Muscle of leg (tissue), 11 donors: Measurements from ENCODE around the gene ADGRF3. TPM values are rescaled to one million over a fixed set of nuclear protein-coding genes. Genes with fewer than 3 reads are reported as not detected.
"Not testable (repeated sequence)": the region's sequence is repeated elsewhere in the genome, so short reads cannot be mapped to it uniquely, and the experiment has no call there.

Experiments used
- DNase-seq: peaks from one replicate; pipeline ENCODE4 v3.0.0; 2013
- H3K27ac ChIP-seq: one replicate; pipeline ENCODE4 v1.5.1; 2013; ENCODE audit warnings: mild to moderate bottlenecking, low read length, control low read depth
- H3K27me3 ChIP-seq: one replicate; pipeline ENCODE4 v1.6.1; 2013; ENCODE audit warnings: low read length; ENCODE audit not compliant: control insufficient read depth, insufficient read depth
- H3K36me3 ChIP-seq: one replicate; pipeline ENCODE4 v1.6.1; 2013; ENCODE audit warnings: low read length; ENCODE audit not compliant: control insufficient read depth, insufficient read depth
- H3K4me1 ChIP-seq: one replicate; pipeline ENCODE4 v1.6.1; 2013; ENCODE audit warnings: low read length; ENCODE audit not compliant: control insufficient read depth, insufficient read depth
- H3K4me3 ChIP-seq: one replicate; pipeline ENCODE4 v1.5.1; 2013; ENCODE audit warnings: low read length, control low read depth
- H3K9me3 ChIP-seq: replicated peaks from 2 replicates; pipeline ENCODE4 v1.6.1; 2013; ENCODE audit warnings: low read depth, low read length; ENCODE audit not compliant: control insufficient read depth
- WGBS: methylation state at CpG from one replicate; pipeline ENCODE4 v1.1.5; 2013; ENCODE audit warnings: missing lambda C conversion rate; ENCODE audit not compliant: insufficient coverage; 5-methylcytosine and 5-hydroxymethylcytosine counted together
- polyA plus RNA-seq, 8 donors: library from polyadenylated mRNA; unstranded; fragments of 120-200 nt; gene quantifications; one replicate each; pipeline versions ENCODE4 v1.2.1 to v1.2.3, GENCODE V29; 2013; ENCODE audit warnings: inconsistent platforms in 1 of 8, low replicate concordance in 1 of 8; ENCODE audit not compliant: insufficient read length in 8 of 8, insufficient read depth in 1 of 8
- total RNA-seq: library from RNA; stranded (reverse); fragments of 120-200 nt; gene quantifications from one replicate; pipeline ENCODE4 v1.2.4, GENCODE V29; 2013

ADGRF3 gene
- total and polyA plus RNA-seq, 9 donors: 0.12 to 0.54 (median 0.29) TPM

DNA sequence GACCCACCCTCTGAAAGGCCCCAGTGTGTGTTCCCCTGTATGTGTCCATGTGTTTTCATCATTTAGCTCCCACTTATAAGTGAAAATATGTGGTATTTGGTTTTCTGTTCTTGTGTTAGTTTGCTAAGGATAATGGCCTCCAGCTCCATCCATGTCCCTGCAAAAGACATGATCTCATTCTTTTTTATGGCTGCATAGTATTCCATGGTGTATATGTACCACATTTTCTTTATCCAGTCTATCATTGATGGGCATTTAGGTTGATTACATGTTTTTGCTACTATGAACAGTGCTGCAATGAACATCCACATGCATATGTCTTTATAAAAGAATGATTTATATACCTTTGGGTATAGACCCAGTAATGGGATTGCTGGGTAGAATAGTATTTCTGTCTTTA, 22.1 kb downstream of the ADGRF3 start:
- not testable (repeated sequence) for H3K4me3 ChIP-seq, H3K9me3 ChIP-seq, H3K27ac ChIP-seq, H3K27me3 ChIP-seq, H3K4me1 ChIP-seq, H3K36me3 ChIP-seq, DNase-seq

DNA sequence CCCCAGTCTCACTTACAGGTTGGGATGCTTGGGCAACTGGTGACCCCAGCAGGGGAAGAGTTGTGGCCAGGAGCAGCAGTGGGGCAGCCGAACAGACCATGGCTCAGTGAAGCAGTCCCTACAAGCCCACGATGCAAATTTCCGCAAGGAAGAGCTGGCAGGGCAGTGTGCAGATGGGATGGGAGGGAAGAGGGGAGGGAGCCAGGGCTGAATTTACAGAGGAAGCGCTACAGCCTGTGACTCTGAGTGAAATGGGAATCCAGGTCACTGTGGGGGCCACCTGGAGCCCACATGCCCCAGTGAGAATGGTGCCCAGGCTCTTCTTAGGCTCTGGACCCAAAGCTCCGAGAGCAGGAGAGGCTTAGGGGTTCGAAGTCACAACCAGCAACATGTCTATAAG, 27.6 kb downstream of the ADGRF3 start:
- H3K4me1 ChIP-seq: no peaks in the 10 kb centered on the region
- no peak overlapping the region for H3K27ac ChIP-seq
- H3K27me3 ChIP-seq: no peaks in the 10 kb centered on the region
- H3K4me3 ChIP-seq: no peak overlapping the region
- DNase-seq: no peak
- no peaks in the 10 kb centered on the region for H3K36me3 ChIP-seq
- no peaks in the 10 kb centered on the region for H3K9me3 ChIP-seq
- 42% methylated on average over 6 of the region's 6 CpGs for WGBS

DNA sequence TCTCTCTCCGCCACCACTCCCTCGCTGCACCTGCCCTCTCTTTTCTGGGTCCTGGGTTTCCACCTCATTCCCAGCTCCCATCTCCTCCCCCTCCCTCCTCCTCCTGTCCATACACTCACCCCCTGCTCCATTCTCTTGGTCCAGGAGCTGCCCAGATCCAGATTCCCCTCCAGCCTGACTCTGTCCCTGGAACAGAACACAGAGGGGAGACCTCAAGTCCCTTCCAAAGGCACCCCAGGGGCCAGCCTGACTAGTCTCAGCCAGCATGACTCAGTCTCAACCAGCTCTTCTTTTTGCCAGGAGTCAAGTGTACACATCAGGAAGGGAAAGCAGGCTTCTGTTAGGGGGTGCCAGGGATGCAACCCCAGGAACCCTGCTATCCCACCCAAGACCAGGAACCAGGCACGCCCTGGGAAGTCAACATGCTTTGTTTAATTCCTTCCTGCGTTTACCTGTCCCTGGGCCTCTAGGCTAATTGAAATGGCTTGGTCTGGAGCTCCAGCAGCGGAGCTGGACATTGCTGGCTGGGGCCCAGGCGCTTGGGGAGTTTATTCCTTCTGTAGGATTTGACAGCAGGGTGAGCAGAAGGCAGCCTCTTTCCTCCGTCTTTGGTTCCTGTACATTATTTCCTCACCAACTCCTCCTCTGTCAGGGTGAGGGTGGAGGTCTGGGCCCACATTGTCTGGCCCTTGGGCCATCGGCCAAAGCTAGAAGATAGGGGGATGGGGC, 29.0 kb downstream of the ADGRF3 start:
- no peak overlapping the region for H3K4me3 ChIP-seq
- no peaks in the 10 kb centered on the region for H3K9me3 ChIP-seq
- H3K27ac ChIP-seq: no peak overlapping the region
- 73% methylated on average over 3 of the region's 8 CpGs for WGBS
- H3K27me3 ChIP-seq: no peaks in the 10 kb centered on the region
- no peaks in the 10 kb centered on the region for H3K4me1 ChIP-seq
- no peaks in the 10 kb centered on the region for H3K36me3 ChIP-seq
- DNase-seq: no peak

DNA sequence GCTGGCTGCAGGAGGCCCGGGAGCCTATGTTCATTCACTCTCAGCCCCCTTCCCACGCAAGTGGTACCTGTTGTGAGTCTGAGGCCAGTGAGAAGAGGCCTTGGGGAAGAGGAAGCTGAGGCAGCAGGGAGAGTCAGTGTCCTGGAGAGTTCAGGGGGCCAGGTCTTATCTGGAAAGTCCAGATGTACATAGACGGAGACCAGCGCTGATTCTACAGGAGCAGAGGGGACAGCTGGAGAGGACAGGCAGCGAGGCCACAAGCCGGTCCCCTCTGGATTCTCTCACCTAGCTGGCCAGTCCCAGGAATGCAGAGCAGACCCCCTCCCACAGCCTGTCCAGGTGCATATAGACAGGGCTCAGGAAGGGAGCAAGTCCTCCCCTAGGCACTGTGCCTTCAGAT, 29.7 kb downstream of the ADGRF3 start:
- H3K27ac ChIP-seq: no peak overlapping the region
- 51% methylated on average over 5 of the region's 6 CpGs for WGBS
- H3K4me3 ChIP-seq: no peak overlapping the region
- no peak for DNase-seq
- no peaks in the 10 kb centered on the region for H3K27me3 ChIP-seq
- H3K36me3 ChIP-seq: no peaks in the 10 kb centered on the region
- H3K4me1 ChIP-seq: no peaks in the 10 kb centered on the region
- H3K9me3 ChIP-seq: no peaks in the 10 kb centered on the region

DNA sequence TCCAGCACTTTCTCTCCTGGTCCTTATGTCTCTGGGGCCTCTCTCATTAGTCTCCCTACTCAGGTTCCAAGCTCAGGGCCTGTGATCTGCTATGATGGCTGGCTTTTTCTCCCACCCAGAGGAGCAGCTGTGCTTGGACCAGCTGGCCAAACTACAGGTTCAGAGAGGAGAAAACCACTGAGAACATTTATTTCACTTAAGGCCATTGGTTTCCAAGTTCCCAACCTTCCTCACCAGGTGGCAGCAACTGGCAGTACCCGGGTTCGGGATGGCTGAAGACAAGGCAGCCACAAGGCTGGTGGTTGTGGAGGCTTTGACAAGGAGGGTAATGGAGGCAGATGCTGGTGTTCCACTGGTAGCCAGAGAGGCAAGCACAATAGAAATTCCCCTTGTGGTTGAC, 30.5 kb downstream of the ADGRF3 start:
- H3K4me3 ChIP-seq: no peak overlapping the region
- H3K27ac ChIP-seq: no peak overlapping the region
- no peak for DNase-seq
- no peaks in the 10 kb centered on the region for H3K27me3 ChIP-seq
- no CpG with 5 or more reads among the region's 2 CpGs for WGBS
- H3K4me1 ChIP-seq: no peaks in the 10 kb centered on the region
- no peaks in the 10 kb centered on the region for H3K9me3 ChIP-seq
- no peaks in the 10 kb centered on the region for H3K36me3 ChIP-seq

DNA sequence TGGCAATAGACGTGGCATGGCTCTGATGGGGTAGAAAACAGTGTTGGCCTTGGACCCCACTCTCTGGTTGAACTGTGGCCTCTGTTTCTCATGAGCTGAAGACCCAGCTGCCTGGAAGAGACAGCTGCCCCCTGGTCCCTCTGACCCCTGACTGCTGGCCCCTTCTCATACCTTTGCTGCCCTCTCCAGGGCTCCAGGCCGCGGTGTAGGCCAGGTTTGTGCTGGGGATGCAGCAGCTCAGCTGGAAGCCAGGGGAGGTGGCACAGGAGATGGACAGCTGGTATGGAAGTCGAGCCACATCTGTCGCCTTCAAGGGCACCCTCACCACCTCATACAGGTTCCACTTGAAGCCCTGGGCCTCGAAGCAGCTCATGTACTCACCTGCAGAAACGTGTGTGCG, 32.3 kb downstream of the ADGRF3 start:
- 64% methylated on average over 4 of the region's 8 CpGs for WGBS
- Histone ChIP-seq H3K27ac (no peak overlapping the region), H3K4me3 (no peak overlapping the region), H3K36me3 (no peaks in the 10 kb centered on the region), H3K4me1 (no peaks in the 10 kb centered on the region), H3K9me3 (no peaks in the 10 kb centered on the region), H3K27me3 (no peaks in the 10 kb centered on the region)
- no peak for DNase-seq

DNA sequence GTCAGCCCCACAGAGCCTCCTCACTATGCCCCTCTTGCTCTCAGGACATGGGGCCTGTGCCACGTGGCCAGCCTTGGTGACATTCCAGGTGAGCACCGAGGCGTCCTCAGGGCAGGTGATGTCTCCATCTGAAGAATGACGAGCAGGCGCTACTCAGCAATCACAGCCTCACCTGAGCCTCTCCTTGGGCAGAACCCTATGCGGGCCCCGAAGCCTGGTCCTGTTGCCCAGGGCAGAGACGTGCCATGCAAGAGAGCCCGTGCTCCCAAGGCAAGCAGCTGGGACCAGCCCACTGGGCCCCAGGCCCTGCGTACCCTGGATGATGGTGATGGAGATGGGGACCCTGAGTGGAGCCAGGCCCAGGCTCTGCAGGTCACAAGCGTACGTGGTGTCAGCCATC, 33.1 kb downstream of the ADGRF3 start:
- no peak overlapping the region for H3K27ac ChIP-seq
- H3K27me3 ChIP-seq: no peaks in the 10 kb centered on the region
- no peak for DNase-seq
- no peaks in the 10 kb centered on the region for H3K4me1 ChIP-seq
- H3K4me3 ChIP-seq: no peak overlapping the region
- H3K36me3 ChIP-seq: no peaks in the 10 kb centered on the region
- no peaks in the 10 kb centered on the region for H3K9me3 ChIP-seq
- 90% methylated on average over 12 of the region's 12 CpGs for WGBS

DNA sequence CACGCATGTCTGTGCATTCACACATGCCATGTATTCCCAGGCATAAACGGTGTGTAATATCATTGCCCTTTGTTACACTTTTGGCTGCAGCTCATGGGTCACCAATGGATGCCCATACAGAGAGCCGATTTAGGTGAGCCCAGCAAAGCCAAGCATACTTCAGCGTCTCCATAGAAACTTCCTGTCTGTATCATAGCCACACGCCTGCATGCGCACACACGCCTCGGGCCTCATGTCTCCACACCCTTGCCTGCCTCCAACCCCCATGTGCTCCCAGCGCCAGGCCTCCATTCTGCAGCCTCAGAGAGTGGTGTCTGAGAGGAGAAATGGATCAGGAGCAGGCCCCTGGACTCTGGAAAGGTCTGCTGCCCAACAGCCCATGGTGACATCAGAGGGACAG, 34.1 kb downstream of the ADGRF3 start:
- no peaks in the 10 kb centered on the region for H3K9me3 ChIP-seq
- 93% methylated on average over 2 of the region's 9 CpGs for WGBS

DNA sequence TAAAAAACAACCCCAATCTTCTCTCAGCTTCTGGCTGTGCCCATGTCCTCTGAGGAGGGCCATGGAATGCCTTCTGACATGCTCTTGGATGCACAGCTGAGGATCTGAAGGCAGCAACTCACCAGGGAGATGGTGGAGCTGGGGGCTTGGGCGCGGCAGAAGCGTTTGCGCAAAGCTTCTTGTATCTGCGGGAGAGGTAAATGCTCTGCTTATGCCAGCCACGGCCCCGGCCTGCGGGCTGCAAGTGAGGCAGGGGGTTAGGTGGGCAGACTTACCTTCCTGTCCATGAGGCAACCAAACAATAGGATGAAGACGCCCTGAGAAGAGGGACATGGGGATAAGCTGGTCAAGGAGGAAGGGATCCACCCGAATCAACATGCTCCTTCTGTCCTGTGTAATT, 36.7 kb downstream of the ADGRF3 start:
- DNase-seq: no peak
- Histone ChIP-seq H3K27me3 (no peaks in the 10 kb centered on the region), H3K36me3 (no peaks in the 10 kb centered on the region), H3K4me1 (peaks cover 2% of the 10 kb centered on the region), H3K27ac (no peak overlapping the region), H3K4me3 (no peak overlapping the region), H3K9me3 (no peaks in the 10 kb centered on the region)
- 63% methylated on average over 3 of the region's 10 CpGs for WGBS

More for the DNA sequence above, 34.1 kb downstream of the ADGRF3 start:
- Histone ChIP-seq H3K4me1 (no peaks in the 10 kb centered on the region), H3K27me3 (no peaks in the 10 kb centered on the region), H3K4me3 (no peak overlapping the region), H3K36me3 (no peaks in the 10 kb centered on the region), H3K27ac (no peak overlapping the region)
- DNase-seq: no peak

DNA sequence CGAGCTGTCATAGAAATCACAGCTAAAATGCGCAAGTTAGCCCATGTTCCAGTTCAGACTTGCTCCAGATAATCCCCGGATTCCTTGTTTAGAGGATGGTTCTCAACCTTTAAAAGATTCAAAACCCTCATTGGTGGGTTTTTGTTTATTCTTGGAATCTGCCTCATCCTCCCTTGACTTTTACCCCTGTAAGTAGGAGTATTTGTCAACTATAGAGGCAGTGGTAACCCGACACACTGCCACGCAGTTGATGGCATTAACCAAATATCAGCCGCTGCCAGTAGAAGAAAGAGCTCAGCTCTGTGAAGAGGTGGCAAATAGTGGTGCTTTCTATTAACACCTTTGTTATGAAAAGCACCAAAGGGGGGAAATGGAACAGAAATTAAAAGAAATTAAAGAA, 41.0 kb downstream of the ADGRF3 start:
- no peaks in the 10 kb centered on the region for H3K27me3 ChIP-seq
- no peak overlapping the region for H3K27ac ChIP-seq
- WGBS: 67% methylated on average over 2 of the region's 6 CpGs
- H3K36me3 ChIP-seq: peaks cover 3% of the 10 kb centered on the region
- DNase-seq: no peak
- no peaks in the 10 kb centered on the region for H3K9me3 ChIP-seq
- H3K4me3 ChIP-seq: no peak overlapping the region
- H3K4me1 ChIP-seq: peaks cover 4% of the 10 kb centered on the region

DNA sequence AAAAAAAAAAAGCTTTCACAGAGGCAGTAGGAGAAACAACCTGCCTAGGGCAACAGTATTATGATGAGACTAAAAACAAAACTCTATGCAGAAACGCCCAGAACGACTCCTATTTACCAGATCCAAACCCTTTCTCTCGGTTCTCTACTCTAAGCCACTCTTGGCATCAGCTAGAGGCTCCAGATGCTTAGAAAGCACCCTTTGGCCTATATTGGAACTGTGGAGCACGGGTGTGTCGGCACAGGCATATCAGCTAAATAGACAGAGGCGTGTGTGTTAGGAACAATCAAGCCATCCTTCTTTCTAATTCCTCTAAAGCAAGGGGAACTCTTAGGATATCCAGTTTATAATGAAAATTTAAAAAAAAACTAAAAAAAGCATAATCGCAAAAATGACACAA, 41.5 kb downstream of the ADGRF3 start:
- H3K36me3 ChIP-seq, H3K9me3 ChIP-seq, H3K27me3 ChIP-seq, H3K4me1 ChIP-seq, H3K4me3 ChIP-seq, H3K27ac ChIP-seq: not testable (repeated sequence)
- 63% methylated on average over 2 of the region's 7 CpGs for WGBS
- peak; percentile 47 for DNase-seq
